ENCODE results near the gene FBLN1.

DNA sequence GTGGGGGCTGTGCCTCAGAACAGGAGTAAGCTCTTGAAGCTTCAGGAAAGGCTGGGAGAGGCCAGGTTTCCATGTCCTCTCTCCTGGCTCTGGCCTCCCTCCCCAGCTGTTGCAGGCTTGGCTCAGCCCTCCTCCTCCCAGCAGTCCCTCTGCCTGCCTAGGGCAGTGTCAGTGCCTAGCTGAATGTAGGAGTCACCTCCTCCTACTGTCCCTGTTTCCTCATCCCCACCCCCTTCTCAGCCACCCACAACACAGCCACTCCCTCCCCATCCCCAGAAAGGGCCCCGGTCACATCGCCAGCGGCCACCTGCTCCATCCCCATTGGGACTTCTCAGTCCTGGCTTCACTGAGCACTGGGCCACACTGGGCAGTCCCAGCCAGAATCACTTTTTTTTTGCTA is 2.9 kb upstream of the FBLN1 start:
- no peak for TF ChIP-seq POLR2A (IDR thresholded peaks at IDR 0.05; ENCODE audit: extremely low read depth, insufficient read length)
- TF ChIP-seq, protein P1, sequence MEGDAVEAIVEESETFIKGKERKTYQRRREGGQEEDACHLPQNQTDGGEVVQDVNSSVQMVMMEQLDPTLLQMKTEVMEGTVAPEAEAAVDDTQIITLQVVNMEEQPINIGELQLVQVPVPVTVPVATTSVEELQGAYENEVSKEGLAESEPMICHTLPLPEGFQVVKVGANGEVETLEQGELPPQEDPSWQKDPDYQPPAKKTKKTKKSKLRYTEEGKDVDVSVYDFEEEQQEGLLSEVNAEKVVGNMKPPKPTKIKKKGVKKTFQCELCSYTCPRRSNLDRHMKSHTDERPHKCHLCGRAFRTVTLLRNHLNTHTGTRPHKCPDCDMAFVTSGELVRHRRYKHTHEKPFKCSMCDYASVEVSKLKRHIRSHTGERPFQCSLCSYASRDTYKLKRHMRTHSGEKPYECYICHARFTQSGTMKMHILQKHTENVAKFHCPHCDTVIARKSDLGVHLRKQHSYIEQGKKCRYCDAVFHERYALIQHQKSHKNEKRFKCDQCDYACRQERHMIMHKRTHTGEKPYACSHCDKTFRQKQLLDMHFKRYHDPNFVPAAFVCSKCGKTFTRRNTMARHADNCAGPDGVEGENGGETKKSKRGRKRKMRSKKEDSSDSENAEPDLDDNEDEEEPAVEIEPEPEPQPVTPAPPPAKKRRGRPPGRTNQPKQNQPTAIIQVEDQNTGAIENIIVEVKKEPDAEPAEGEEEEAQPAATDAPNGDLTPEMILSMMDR (IDR thresholded peaks at IDR 0.05; ENCODE audit: low read depth, low read length): no peak
- TF ChIP-seq, protein P2, sequence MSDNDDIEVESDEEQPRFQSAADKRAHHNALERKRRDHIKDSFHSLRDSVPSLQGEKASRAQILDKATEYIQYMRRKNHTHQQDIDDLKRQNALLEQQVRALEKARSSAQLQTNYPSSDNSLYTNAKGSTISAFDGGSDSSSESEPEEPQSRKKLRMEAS (IDR thresholded peaks at IDR 0.05; ENCODE audit: low read depth, low read length): no peak
